Pancreas (tissue), 10 donors: ENCODE measurements around the gene FLNC. TPM values are rescaled to one million over a fixed set of nuclear protein-coding genes. Genes with fewer than 3 reads are reported as not detected.
A peak's percentile ranks its signal among the peaks of the same experiment; 100 is the strongest.

ENCODE experiments used
- ATAC-seq, 4 donors: fragments of 200-7000 bp; cut with Tn5 transposase; one replicate each; pipeline versions ENCODE4 v1.8.0 to v1.9.1; 2020; ENCODE audit warnings: mild to moderate bottlenecking in 4 of 4, moderate library complexity in 4 of 4
- DNase-seq, 6 donors: peaks; one replicate each; pipeline ENCODE4 v3.0.0-alpha.2; 2020
- FAIRE-seq: peaks from 2 replicates; lab custom pipeline; 2012; peaks lifted over from hg19 to GRCh38; lab: Jason Lieb, UNC
- H3K27ac ChIP-seq, 4 donors: fragments of 200-600 bp; sonication (generic); 1 replicate in 3 of 4; 2 replicates in 1 of 4; pipeline versions ENCODE4 v1.5.0 to v1.8.0; 2020
- H3K27me3 ChIP-seq, 4 donors: fragments of 200-600 bp; one replicate each; pipeline ENCODE4 v1.8.0; 2021
- H3K36me3 ChIP-seq, 3 donors: fragments of 200-600 bp; sonication (generic) in 1 of 3; one replicate each; pipeline versions ENCODE4 v1.5.0 to v1.8.0; 2020 to 2021
- H3K4me1 ChIP-seq, 3 donors: fragments of 200-600 bp; one replicate each; pipeline ENCODE4 v1.8.0; 2021
- H3K4me3 ChIP-seq, 4 donors: fragments of 200-600 bp; sonication (generic) in 2 of 4; one replicate each; pipeline versions ENCODE4 v1.5.0 to v1.8.0; 2020 to 2021
- H3K9me3 ChIP-seq, 4 donors: fragments of 200-600 bp; one replicate each; pipeline ENCODE4 v1.8.0; 2021
- CTCF ChIP-seq, 4 donors: fragments of 200-600 bp; sonication (generic) in 3 of 4; IDR thresholded peaks; one replicate each; pipeline versions ENCODE4 v1.5.0 to v1.8.0; 2021; ENCODE audit warnings: antibody characterized with exemption in 4 of 4
- WGBS, 2 donors: extraction: QIAGEN DNeasy Blood & Tissue Kit; methylation state at CpG; one replicate each; pipeline ENCODE4 v1.1.7; 2013; 5-methylcytosine and 5-hydroxymethylcytosine counted together
- intact Hi-C, 3 donors: fragments of 100-400 bp; cut with DNase I; formaldehyde crosslinking; loops; one replicate each; pipeline versions ENCODE4 v1.11.1 to v1.14.2; 2022
- polyA plus RNA-seq, 2 donors: library from polyadenylated mRNA; stranded (reverse); fragments of 200-250 nt; gene quantifications; one replicate each; pipeline ENCODE4 v1.2.3, GENCODE V29; 2013
- total RNA-seq, 6 donors: library from RNA; stranded (reverse); fragmentation: NEBNext Ultra II Directional in 4 of 6; extraction: Animal tissue kit (Norgen Biotek cat#: 25700) in 4 of 6; gene quantifications; one replicate each; pipeline versions ENCODE4 v1.2.1 to v1.2.4, GENCODE V29; 2021 to 2023
- donor health status: healthy with polysubstance abuse.
- donor health status: DM: no; HTN: no; CAD: no; lungs with moderate emphysema.
- donor health status: DM: no; HTN: no; CAD: no.
- donor health status: control.
- donor health status: control.
- donor health status: Bipolar disorder and iron deficiency.
- donor health status: DM: yes; HTN: yes; CAD: no.
- donor health status: DM: no; HTN: no; CAD: no.
- donor health status: DM: no; HTN: no; CAD: no.
- donor health status: DM: yes; HTN: yes; CAD: no.

The FLNC gene
- total and polyA plus RNA-seq, 8 donors, result 0.28 to 2.3 (median 1.0) TPM

GRCh38 chr7:128871050-128871449 lies 40.8 kb downstream of the FLNC start:
- WGBS, 2 donors, result 95 to 96% methylated on average over 5 of the region's 5 CpGs
- Histone ChIP-seq H3K4me3 (no peak overlapping the region), H3K36me3 (no peaks in the 10 kb centered on the region), H3K4me1 (peaks cover 0 to 7% (median 5%) of the 10 kb centered on the region in 3 donors), H3K27ac (no peak overlapping the region), H3K27me3 (no peaks in the 10 kb centered on the region), H3K9me3 (no peaks in the 10 kb centered on the region)
- ATAC-seq (no peak), FAIRE-seq (no peak), DNase-seq (peak in 1 of 6 donors; percentile 5)
- no peak for TF ChIP-seq CTCF (IDR thresholded peaks at IDR 0.05)
- intact Hi-C loops, result loop anchor here in 1 of 3 donors (10.0 kb wide), 1 partner anchor 256 kb away; no protein-coding TSS in a partner anchor

- DNase-seq, result peak in 2 of 6 donors; percentile 16 to 70
- H3K27me3 ChIP-seq, result no peaks in the 10 kb centered on the region
- no peaks in the 10 kb centered on the region for H3K9me3 ChIP-seq
- no peak for ATAC-seq
- TF ChIP-seq CTCF (IDR thresholded peaks at IDR 0.05), result no peak
- no peak overlapping the region for H3K27ac ChIP-seq
- H3K4me3 ChIP-seq, result no peak overlapping the region
- WGBS, 2 donors, result 49 to 53% methylated on average over 13 of the region's 13 CpGs
- no peaks in the 10 kb centered on the region for H3K36me3 ChIP-seq
- H3K4me1 ChIP-seq, result peaks cover 0 to 7% (median 5%) of the 10 kb centered on the region in 3 donors
- no peak for FAIRE-seq
- intact Hi-C loops, result loop anchor here in 1 of 3 donors (10.0 kb wide), 1 partner anchor 258 kb away; no protein-coding TSS in a partner anchor
These were observed 42.2 kb downstream of the FLNC start for GRCh38 chr7:128872394-128872824.

GRCh38 chr7:128873234-128873633 lies 43.0 kb downstream of the FLNC start:
- DNase-seq, result peak in 2 of 6 donors; percentile 10 to 36
- H3K27ac ChIP-seq, result no peak overlapping the region
- H3K36me3 ChIP-seq, result no peaks in the 10 kb centered on the region
- no peak for FAIRE-seq
- WGBS, 2 donors, result 78 to 82% methylated on average over 9 of the region's 9 CpGs
- H3K4me3 ChIP-seq, result no peak overlapping the region
- intact Hi-C loops, result loop anchor here in 1 of 3 donors (10.0 kb wide), 1 partner anchor 258 kb away; no protein-coding TSS in a partner anchor
- no peaks in the 10 kb centered on the region for H3K27me3 ChIP-seq
- no peaks in the 10 kb centered on the region for H3K9me3 ChIP-seq
- peaks cover 0 to 7% (median 5%) of the 10 kb centered on the region in 3 donors for H3K4me1 ChIP-seq
- no peak for TF ChIP-seq CTCF (IDR thresholded peaks at IDR 0.05)
- no peak for ATAC-seq

DNA sequence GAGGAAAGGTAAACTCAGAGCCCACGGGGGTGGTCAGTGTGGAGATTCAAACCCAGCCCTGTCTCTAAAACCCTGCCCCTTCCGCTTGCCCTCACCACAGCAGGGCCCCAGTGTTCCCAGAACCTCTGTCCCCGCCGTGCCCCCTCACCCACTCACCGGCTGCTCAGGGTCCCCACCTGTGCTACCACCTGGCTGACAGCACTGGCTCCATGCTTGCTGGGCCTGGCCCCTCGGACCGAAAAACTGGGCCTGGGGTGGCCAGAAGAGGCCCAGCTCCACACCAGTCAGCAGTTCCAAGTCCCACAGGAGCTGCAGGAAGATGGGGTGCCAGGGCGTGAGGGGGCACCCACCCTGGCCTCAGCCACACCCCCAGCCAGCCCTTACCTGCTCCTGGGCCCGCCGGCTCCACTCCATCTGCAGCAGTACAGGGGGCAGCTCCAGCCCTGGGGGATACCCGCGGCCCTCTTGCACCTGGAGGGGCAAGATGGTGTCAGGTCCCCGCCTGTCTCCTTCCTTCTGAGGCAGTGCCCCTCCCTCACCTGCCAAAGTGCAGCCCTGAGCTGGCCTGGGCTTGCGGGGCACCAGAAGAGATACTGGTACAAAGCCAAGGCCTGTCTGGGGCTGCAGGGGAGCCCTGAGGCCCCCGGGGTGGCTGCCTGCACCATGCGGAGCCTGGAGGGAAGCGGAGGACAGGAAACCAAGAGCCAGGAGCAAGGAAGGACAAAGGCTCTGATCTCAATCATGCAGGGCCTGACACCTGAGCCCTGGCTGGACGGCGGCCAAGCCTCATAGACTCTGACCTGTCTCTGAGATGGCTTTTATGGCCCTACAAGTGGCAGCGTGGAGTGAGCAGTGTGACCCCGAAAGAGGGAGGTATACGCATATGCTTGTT lies 44.2 kb downstream of the FLNC start:
- Histone ChIP-seq H3K4me3 (no peak overlapping the region), H3K27ac (no peak overlapping the region), H3K36me3 (no peaks in the 10 kb centered on the region), H3K27me3 (no peaks in the 10 kb centered on the region), H3K4me1 (no peaks in the 10 kb centered on the region), H3K9me3 (no peaks in the 10 kb centered on the region)
- DNase-seq (peak in 2 of 6 donors; percentile 30 to 64), ATAC-seq (no peak), FAIRE-seq (no peak)
- no peak for TF ChIP-seq CTCF (IDR thresholded peaks at IDR 0.05)
- intact Hi-C loops, result loop anchor here in 2 of 3 donors (5.0 to 10.0 kb wide), 2 partner anchors 260 to 397 kb away; partner anchors contain the start of gene METTL2B (in 1 of the 2)
- WGBS, 2 donors, result 66 to 70% methylated on average over 22 of the region's 22 CpGs
